Dermis blood vessel endothelial cell (primary cell): Measurements from ENCODE around the gene TNRC6C. TPM values are rescaled to one million over a fixed set of nuclear protein-coding genes. Genes with fewer than 3 reads are reported as not detected.
"Not testable (repeated sequence)": the region's sequence is repeated elsewhere in the genome, so short reads cannot be mapped to it uniquely, and the experiment has no call there.

ENCODE experiments used
- DNase-seq: peaks from one replicate; pipeline ENCODE4 v3.0.0; 2010
- total RNA-seq: library from RNA; depleted of rRNA; stranded (reverse); fragments of >200 nt; gene quantifications from 2 replicates; pipeline ENCODE4 v1.2.3, GENCODE V29; 2014

The TNRC6C gene
- total RNA-seq, 1 donor from 2014 or later = 8.2 TPM

GRCh38 chr17:77965352-77965751 is 6.8 kb downstream of the TNRC6C start:
- DNase-seq = no peak

- no peak for DNase-seq
Observed at GRCh38 chr17:77966476-77966875, 8.0 kb downstream of the TNRC6C start.

- DNase-seq = no peak
Observed at GRCh38 chr17:77968788-77969187, 10.3 kb downstream of the TNRC6C start.

- DNase-seq = not testable (repeated sequence)
Observed at GRCh38 chr17:77972271-77972670, 13.8 kb downstream of the TNRC6C start.

- no peak for DNase-seq
Observed at GRCh38 chr17:77973953-77974352, 15.4 kb downstream of the TNRC6C start.

GRCh38 chr17:77974396-77974795 is 15.9 kb downstream of the TNRC6C start:
- no peak for DNase-seq

GRCh38 chr17:77982430-77982829 is 23.9 kb downstream of the TNRC6C start:
- DNase-seq = not testable (repeated sequence)

GRCh38 chr17:77990301-77990700 is 31.8 kb downstream of the TNRC6C start:
- DNase-seq = no peak

- not testable (repeated sequence) for DNase-seq
Observed at GRCh38 chr17:77993735-77994134, 35.2 kb downstream of the TNRC6C start.

GRCh38 chr17:77995146-77995852 is 36.8 kb downstream of the TNRC6C start:
- DNase-seq = no peak

- DNase-seq = no peak
Observed at GRCh38 chr17:77996256-77996655, 37.8 kb downstream of the TNRC6C start.

- peak; percentile 58 for DNase-seq
Observed at GRCh38 chr17:77999413-78000173, 41.1 kb downstream of the TNRC6C start.

GRCh38 chr17:78000341-78000740 is 41.8 kb downstream of the TNRC6C start:
- peak; percentile 71 for DNase-seq

- peak; percentile 57 for DNase-seq
Observed at GRCh38 chr17:78001182-78001581, 42.7 kb downstream of the TNRC6C start.

- DNase-seq = no peak
Observed at GRCh38 chr17:78001612-78002011, 43.1 kb downstream of the TNRC6C start.

- no peak for DNase-seq
Observed at GRCh38 chr17:78002166-78002565, 43.7 kb downstream of the TNRC6C start.

- no peak for DNase-seq
Observed at GRCh38 chr17:78005452-78006171, 47.1 kb downstream of the TNRC6C start.

- DNase-seq = no peak
Observed at GRCh38 chr17:78006338-78006737, 47.8 kb downstream of the TNRC6C start.

- DNase-seq = no peak
Observed at GRCh38 chr17:78007647-78008046, 49.1 kb downstream of the TNRC6C start.

- DNase-seq = no peak
Observed at GRCh38 chr17:78010759-78011158, 52.3 kb downstream of the TNRC6C start.

- no peak for DNase-seq
Observed at GRCh38 chr17:78012428-78012827, 53.9 kb downstream of the TNRC6C start.

- peak; percentile 82 for DNase-seq
Observed at GRCh38 chr17:78013683-78014467, 55.4 kb downstream of the TNRC6C start.

GRCh38 chr17:78014646-78015045 is 56.1 kb downstream of the TNRC6C start:
- DNase-seq = no peak
